GM18507 (cell line): ENCODE results near the gene PUS1.
"Not testable (repeated sequence)": the region's sequence is repeated elsewhere in the genome, so short reads cannot be mapped to it uniquely, and the experiment has no call there.

Experiments used
- DNase-seq: peaks from one replicate; pipeline ENCODE4 v3.0.0; 2011; ENCODE audit warnings: low read depth; ENCODE audit not compliant: insufficient read length; ENCODE audit errors: extremely low spot score
- FAIRE-seq: peaks from 2 replicates; lab custom pipeline; 2011; peaks lifted over from hg19 to GRCh38; lab: Jason Lieb, UNC

The PUS1 gene

GRCh38 chr12:131984334-131984733 is 55.3 kb downstream of the PUS1 start:
- no peak for DNase-seq
- no peak for FAIRE-seq

GRCh38 chr12:131985510-131985875 is 56.4 kb downstream of the PUS1 start:
- not testable (repeated sequence) for FAIRE-seq, DNase-seq

GRCh38 chr12:131986361-131986760 is 57.3 kb downstream of the PUS1 start:
- FAIRE-seq, result no peak
- DNase-seq, result no peak

GRCh38 chr12:131986910-131987309 is 57.8 kb downstream of the PUS1 start:
- DNase-seq, result no peak
- FAIRE-seq, result no peak

- no peak for DNase-seq
- FAIRE-seq, result no peak
Observed at GRCh38 chr12:131987552-131987951, 58.5 kb downstream of the PUS1 start.

GRCh38 chr12:131988054-131988796 is 59.1 kb downstream of the PUS1 start:
- no peak for FAIRE-seq
- DNase-seq, result no peak

GRCh38 chr12:131989021-131989420 is 59.9 kb downstream of the PUS1 start:
- DNase-seq (no peak), FAIRE-seq (no peak)

- FAIRE-seq (no peak), DNase-seq (no peak)
Observed at GRCh38 chr12:131990066-131990979, 61.2 kb downstream of the PUS1 start.

- FAIRE-seq (no peak), DNase-seq (no peak)
Observed at GRCh38 chr12:131990980-131991305, 61.9 kb downstream of the PUS1 start.

GRCh38 chr12:131991816-131992430 is 62.8 kb downstream of the PUS1 start:
- FAIRE-seq, result no peak
- DNase-seq, result no peak

- DNase-seq (peak; percentile 48), FAIRE-seq (peak; percentile 68)
Observed at GRCh38 chr12:131994589-131994988, 65.5 kb downstream of the PUS1 start.
